A673 (cell line): Measurements from ENCODE around the gene PRR20G. TPM values are rescaled to one million over a fixed set of nuclear protein-coding genes. Genes with fewer than 3 reads are reported as not detected.

Experiments
- BruUV-seq: library from RNA; stranded (reverse); fragments of 400-500 nt; replicated peaks from 2 replicates; lab custom pipeline; 2021; lab: Mats Ljungman, UMichigan
- CTCF ChIA-PET: fragments of 300-600 bp; sonication (Branson Sonifier 250); formaldehyde crosslinking; loops from one replicate; lab custom pipeline; 2022; ENCODE audit warnings: antibody characterized with exemption; lab: Charles Lee
- POLR2A ChIA-PET: fragments of 300-600 bp; sonication (Branson Sonifier 250); formaldehyde crosslinking; loops from one replicate; lab custom pipeline; 2022; ENCODE audit warnings: antibody characterized with exemption; ENCODE audit not compliant: low non-redundant PET; lab: Charles Lee
- DNase-seq: peaks from one replicate; pipeline ENCODE4 v3.0.0-alpha.2; 2015; ENCODE audit warnings: low spot score
- H3K27ac ChIP-seq: fragments of 200-600 bp; sonication (generic); 2 replicates; pipeline ENCODE4 v1.5.1; 2016; ENCODE audit warnings: mixed run types, low read depth, mild to moderate bottlenecking, mixed read lengths, antibody characterized with exemption, low read length; ENCODE audit not compliant: poor library complexity, severe bottlenecking
- H3K27me3 ChIP-seq: fragments of 200-600 bp; sonication (generic); replicated peaks from 2 replicates; pipeline ENCODE4 v1.6.1; 2017; ENCODE audit warnings: mixed run types, low read depth, mild to moderate bottlenecking, mixed read lengths, antibody characterized with exemption, low read length; ENCODE audit not compliant: insufficient read depth, poor library complexity
- H3K36me3 ChIP-seq: fragments of 200-600 bp; sonication (generic); 2 replicates; pipeline ENCODE4 v1.6.1; 2016; ENCODE audit warnings: mixed run types, mild to moderate bottlenecking, mixed read lengths, antibody characterized with exemption, low read length; ENCODE audit not compliant: insufficient read depth, poor library complexity, severe bottlenecking
- H3K4me1 ChIP-seq: fragments of 200-600 bp; sonication (generic); 2 replicates; pipeline ENCODE4 v1.6.1; 2017; ENCODE audit warnings: mixed run types, mild to moderate bottlenecking, mixed read lengths, antibody characterized with exemption, low read length; ENCODE audit not compliant: insufficient read depth, poor library complexity, severe bottlenecking
- H3K4me3 ChIP-seq: fragments of 200-600 bp; sonication (generic); 2 replicates; pipeline ENCODE4 v1.5.1; 2016; ENCODE audit warnings: low read depth, mixed run types, mild to moderate bottlenecking, mixed read lengths, low read length; ENCODE audit not compliant: poor library complexity, severe bottlenecking
- H3K9me3 ChIP-seq: fragments of 200-600 bp; sonication (generic); 2 replicates; pipeline ENCODE4 v1.6.1; 2016; ENCODE audit warnings: mixed run types, low read depth, mild to moderate bottlenecking, mixed read lengths, antibody characterized with exemption, low read length; ENCODE audit not compliant: poor library complexity, severe bottlenecking
- EZH2 ChIP-seq: fragments of 200-600 bp; sonication (generic); IDR thresholded peaks from 2 replicates; pipeline ENCODE4 v1.6.1; 2017; ENCODE audit warnings: borderline replicate concordance, low read depth, mild to moderate bottlenecking, mixed read lengths, antibody characterized with exemption, low read length; ENCODE audit not compliant: poor library complexity, severe bottlenecking
- intact Hi-C: fragments of 100-400 bp; cut with micrococcal nuclease; formaldehyde crosslinking; loops from one replicate; pipeline ENCODE4 v1.10.0; 2022; ENCODE audit not compliant: unreplicated experiment
- total RNA-seq: library from RNA; stranded (reverse); gene quantifications from 2 replicates; pipeline ENCODE4 v1.2.3, GENCODE V29; 2021
- TF ChIP-seq, protein P1 (sequence below): fragments of 300-800, 200-600 bp; sonication (generic); conservative IDR thresholded peaks from 2 replicates; pipeline ENCODE4 v1.5.1; 2017; ENCODE audit warnings: low read depth, mild to moderate bottlenecking, antibody characterized with exemption, low read length, moderate library complexity, mixed read lengths

PRR20G gene
- total RNA-seq, 1 experiment from 2014 or later, result not detected

- intact Hi-C loops, result no loop called here
- no TSS peak for BruUV-seq
- TF ChIP-seq EZH2, result no peak
- TF ChIP-seq, protein P1, sequence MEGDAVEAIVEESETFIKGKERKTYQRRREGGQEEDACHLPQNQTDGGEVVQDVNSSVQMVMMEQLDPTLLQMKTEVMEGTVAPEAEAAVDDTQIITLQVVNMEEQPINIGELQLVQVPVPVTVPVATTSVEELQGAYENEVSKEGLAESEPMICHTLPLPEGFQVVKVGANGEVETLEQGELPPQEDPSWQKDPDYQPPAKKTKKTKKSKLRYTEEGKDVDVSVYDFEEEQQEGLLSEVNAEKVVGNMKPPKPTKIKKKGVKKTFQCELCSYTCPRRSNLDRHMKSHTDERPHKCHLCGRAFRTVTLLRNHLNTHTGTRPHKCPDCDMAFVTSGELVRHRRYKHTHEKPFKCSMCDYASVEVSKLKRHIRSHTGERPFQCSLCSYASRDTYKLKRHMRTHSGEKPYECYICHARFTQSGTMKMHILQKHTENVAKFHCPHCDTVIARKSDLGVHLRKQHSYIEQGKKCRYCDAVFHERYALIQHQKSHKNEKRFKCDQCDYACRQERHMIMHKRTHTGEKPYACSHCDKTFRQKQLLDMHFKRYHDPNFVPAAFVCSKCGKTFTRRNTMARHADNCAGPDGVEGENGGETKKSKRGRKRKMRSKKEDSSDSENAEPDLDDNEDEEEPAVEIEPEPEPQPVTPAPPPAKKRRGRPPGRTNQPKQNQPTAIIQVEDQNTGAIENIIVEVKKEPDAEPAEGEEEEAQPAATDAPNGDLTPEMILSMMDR, result no peak
- no peak overlapping the region for H3K27ac ChIP-seq
- H3K4me1 ChIP-seq, result no peaks in the 10 kb centered on the region
- no peaks in the 10 kb centered on the region for H3K36me3 ChIP-seq
- DNase-seq, result no peak
- ChIA-PET CTCF (interaction anchor here (0.5 kb wide), 1 partner anchor 604 kb away, joined by 3 read pairs; no protein-coding TSS in a partner anchor), POLR2A (no interaction called here)
- no peak overlapping the region for H3K4me3 ChIP-seq
- H3K9me3 ChIP-seq, result no peaks in the 10 kb centered on the region
- peaks cover 18% of the 10 kb centered on the region for H3K27me3 ChIP-seq
Observed at GRCh38 chr3:127277561-127277960, 10.3 kb downstream of the PRR20G start.

GRCh38 chr3:127276995-127277394, 10.9 kb downstream of the PRR20G start:
- ChIA-PET CTCF (interaction anchor here (0.5 kb wide), 1 partner anchor 604 kb away, joined by 3 read pairs; no protein-coding TSS in a partner anchor), POLR2A (no interaction called here)
- Histone ChIP-seq H3K4me1 (no peaks in the 10 kb centered on the region), H3K36me3 (no peaks in the 10 kb centered on the region), H3K27me3 (peaks cover 18% of the 10 kb centered on the region), H3K27ac (no peak overlapping the region), H3K9me3 (no peaks in the 10 kb centered on the region), H3K4me3 (no peak overlapping the region)
- TF ChIP-seq, protein P1, result no peak
- no peak for TF ChIP-seq EZH2
- intact Hi-C loops, result no loop called here
- no TSS peak for BruUV-seq
- DNase-seq, result no peak

DNA sequence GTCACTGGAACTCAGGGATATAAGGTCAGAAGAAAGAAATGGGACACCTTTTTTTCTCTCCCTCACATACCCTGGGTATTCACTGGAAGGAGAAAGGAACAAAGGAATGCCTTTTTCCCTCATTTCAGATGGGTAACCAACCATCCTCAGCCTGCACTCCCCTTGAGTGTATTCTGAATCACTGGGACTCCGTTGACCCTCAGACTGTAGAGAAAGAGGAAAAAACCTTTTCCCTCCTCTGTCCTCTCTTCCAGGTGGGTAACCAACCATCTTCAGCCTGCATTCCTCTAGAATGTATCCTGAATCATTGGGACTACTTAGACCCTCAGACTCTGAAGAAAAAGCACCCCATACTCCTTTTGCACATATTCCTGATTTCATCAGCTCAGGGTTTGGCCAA, 11.4 kb downstream of the PRR20G start:
- intact Hi-C loops, result no loop called here
- H3K4me3 ChIP-seq, result no peak overlapping the region
- no TSS peak for BruUV-seq

More for the DNA sequence above, 11.4 kb downstream of the PRR20G start:
- Histone ChIP-seq H3K27ac (no peak overlapping the region), H3K36me3 (no peaks in the 10 kb centered on the region), H3K4me1 (no peaks in the 10 kb centered on the region), H3K9me3 (no peaks in the 10 kb centered on the region), H3K27me3 (peaks cover 16% of the 10 kb centered on the region)
- ChIA-PET CTCF (no interaction called here), POLR2A (no interaction called here)
- TF ChIP-seq EZH2, result no peak
- TF ChIP-seq, protein P1, result no peak
- DNase-seq, result no peak
